ENCODE measurements around the gene TMA7.

GRCh38 chr3:48469046-48469915 lies 29.2 kb downstream of the TMA7 start:
- TF ChIP-seq POLR2A (IDR thresholded peaks at IDR 0.05) (no peak), CTCF (IDR thresholded peaks at IDR 0.05) (no peak), EP300 (IDR thresholded peaks at IDR 0.05; ENCODE audit: low read depth) (no peak)
